DMS 273 treated with DMSO at 0.1 percent for 48 hours (cell line): ENCODE data around the gene ROPN1B.
"Not testable (repeated sequence)": the region's sequence is repeated elsewhere in the genome, so short reads cannot be mapped to it uniquely, and the experiment has no call there.

Experiments
- DNase-seq: peaks from one replicate; lab custom pipeline; 2025; lab: John Stamatoyannopoulos, UW

Gene ROPN1B

GRCh38 chr3:125968701-125969592, at the start of gene ROPN1B:
TSS of gene ROPN1B (plus strand) at chr3:125969178. CDS start at chr3:125972055, 2,877 bp downstream.
- not testable (repeated sequence) for DNase-seq

GRCh38 chr3:125920191-125920590, 48.8 kb upstream of the ROPN1B start:
- not testable (repeated sequence) for DNase-seq

GRCh38 chr3:125920751-125921279, 48.2 kb upstream of the ROPN1B start:
- DNase-seq, result not testable (repeated sequence)

GRCh38 chr3:125921712-125922111, 47.3 kb upstream of the ROPN1B start:
- not testable (repeated sequence) for DNase-seq

- DNase-seq, result not testable (repeated sequence)
Observed at GRCh38 chr3:125923324-125924115, 45.5 kb upstream of the ROPN1B start.

GRCh38 chr3:125924276-125924675, 44.7 kb upstream of the ROPN1B start:
- not testable (repeated sequence) for DNase-seq

- not testable (repeated sequence) for DNase-seq
Observed at GRCh38 chr3:125925727-125926126, 43.3 kb upstream of the ROPN1B start.

GRCh38 chr3:125928771-125929545, 40.0 kb upstream of the ROPN1B start:
- not testable (repeated sequence) for DNase-seq

GRCh38 chr3:125929765-125930164, 39.2 kb upstream of the ROPN1B start:
- DNase-seq, result not testable (repeated sequence)

- not testable (repeated sequence) for DNase-seq
Observed at GRCh38 chr3:125931355-125931880, 37.6 kb upstream of the ROPN1B start.

- not testable (repeated sequence) for DNase-seq
Observed at GRCh38 chr3:125933397-125934173, 35.4 kb upstream of the ROPN1B start.

GRCh38 chr3:125935252-125935874, 33.6 kb upstream of the ROPN1B start:
- DNase-seq, result not testable (repeated sequence)

GRCh38 chr3:125936210-125936815, 32.7 kb upstream of the ROPN1B start:
- DNase-seq, result not testable (repeated sequence)

GRCh38 chr3:125936891-125937290, 32.1 kb upstream of the ROPN1B start:
- DNase-seq, result not testable (repeated sequence)

GRCh38 chr3:125947806-125948205, 21.2 kb upstream of the ROPN1B start:
- not testable (repeated sequence) for DNase-seq

- not testable (repeated sequence) for DNase-seq
Observed at GRCh38 chr3:125948901-125949300, 20.1 kb upstream of the ROPN1B start.

- not testable (repeated sequence) for DNase-seq
Observed at GRCh38 chr3:125951176-125951575, 17.8 kb upstream of the ROPN1B start.

- not testable (repeated sequence) for DNase-seq
Observed at GRCh38 chr3:125957020-125957419, 12.0 kb upstream of the ROPN1B start.

GRCh38 chr3:125957674-125958510, 11.1 kb upstream of the ROPN1B start:
- no peak for DNase-seq
